Amniotic stem cell (primary cell): Measurements from ENCODE around the gene SAP130.

Experiments used
- DNase-seq: peaks from one replicate; lab custom pipeline; 2025; lab: John Stamatoyannopoulos, UW

Gene SAP130

GRCh38 chr2:128026448-128027277 lies 1.2 kb downstream of the SAP130 start:
- DNase-seq: no peak

DNA sequence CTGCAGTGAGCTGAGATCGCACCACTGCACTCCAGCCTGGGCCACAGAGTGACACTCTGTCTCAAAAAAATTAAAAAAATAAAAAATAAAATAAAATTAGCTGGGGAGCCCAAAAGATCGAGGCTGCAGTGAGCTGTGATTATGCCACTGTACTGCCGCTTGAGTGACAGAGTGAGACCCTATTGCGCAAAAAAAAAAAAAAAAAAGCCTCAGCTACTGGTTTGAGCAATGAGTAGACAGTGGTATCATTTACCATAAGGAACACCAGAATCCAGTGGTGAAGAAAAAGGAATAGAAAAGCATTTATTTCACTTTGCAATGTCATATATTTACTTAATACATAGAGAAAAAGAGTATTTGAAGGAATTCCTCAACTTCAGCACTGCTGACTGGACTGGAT lies 3.0 kb downstream of the SAP130 start:
- DNase-seq: no peak

DNA sequence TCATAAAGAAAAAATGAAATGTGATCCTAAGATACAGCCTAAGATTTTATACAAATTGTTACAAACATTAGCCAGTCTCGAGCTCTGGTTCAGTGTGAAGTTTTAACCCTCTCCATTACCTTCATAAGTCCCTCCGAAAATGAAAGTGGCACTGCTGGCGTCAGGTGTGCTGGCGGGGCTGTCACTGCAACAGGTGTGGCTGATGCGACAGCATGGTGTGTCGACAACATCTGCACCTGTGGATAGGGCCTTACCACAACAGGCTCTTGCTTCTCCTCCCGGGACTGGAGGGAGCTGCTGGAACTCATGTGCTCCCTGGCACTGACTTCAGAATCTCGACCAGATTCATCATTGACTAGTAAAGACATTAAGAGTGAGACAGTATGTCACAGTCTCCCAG lies 10.3 kb downstream of the SAP130 start:
- no peak for DNase-seq

GRCh38 chr2:128016620-128017019 lies 11.2 kb downstream of the SAP130 start:
- no peak for DNase-seq

- DNase-seq: no peak
Measured at GRCh38 chr2:128012698-128013097, 15.2 kb downstream of the SAP130 start.

- no peak for DNase-seq
Measured at GRCh38 chr2:128008074-128008672, 19.7 kb downstream of the SAP130 start.

DNA sequence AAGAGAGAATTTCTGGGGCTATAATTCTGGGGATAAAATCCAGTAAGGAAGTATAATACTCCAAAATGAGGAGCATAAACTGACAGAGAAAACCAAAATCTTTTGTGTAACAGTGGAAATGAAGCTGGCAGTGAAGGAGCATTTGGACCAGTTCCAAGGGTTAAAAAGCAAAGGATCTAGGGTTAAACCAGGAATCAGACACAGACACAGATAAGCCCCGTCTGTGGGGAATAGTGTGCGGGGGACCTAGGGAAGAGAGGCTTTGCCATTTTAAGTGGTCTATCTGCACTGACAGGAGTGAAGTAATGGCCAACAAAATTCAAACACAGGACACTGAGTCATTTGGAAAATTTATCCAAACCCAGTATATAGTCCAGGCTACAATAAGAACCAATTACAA lies 23.4 kb downstream of the SAP130 start:
- no peak for DNase-seq

DNA sequence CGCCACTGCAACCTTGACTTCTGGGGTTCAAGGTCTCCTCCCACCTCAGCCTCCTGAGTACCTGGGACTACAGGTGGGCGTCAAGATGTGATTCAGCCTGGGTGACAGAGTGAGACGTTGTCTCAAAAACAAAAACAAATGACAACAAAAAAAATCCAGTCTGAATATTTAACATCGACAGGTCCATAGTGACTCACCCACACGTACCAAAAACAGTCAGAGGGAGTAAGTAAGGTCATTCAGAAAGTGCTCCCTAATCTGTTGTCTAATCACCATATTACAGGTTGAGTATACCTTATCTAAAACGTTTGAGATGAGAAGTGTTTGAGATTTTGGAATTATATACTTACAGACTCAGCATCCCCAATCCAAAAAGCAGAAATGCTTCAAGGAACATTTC lies 24.4 kb downstream of the SAP130 start:
- no peak for DNase-seq

DNA sequence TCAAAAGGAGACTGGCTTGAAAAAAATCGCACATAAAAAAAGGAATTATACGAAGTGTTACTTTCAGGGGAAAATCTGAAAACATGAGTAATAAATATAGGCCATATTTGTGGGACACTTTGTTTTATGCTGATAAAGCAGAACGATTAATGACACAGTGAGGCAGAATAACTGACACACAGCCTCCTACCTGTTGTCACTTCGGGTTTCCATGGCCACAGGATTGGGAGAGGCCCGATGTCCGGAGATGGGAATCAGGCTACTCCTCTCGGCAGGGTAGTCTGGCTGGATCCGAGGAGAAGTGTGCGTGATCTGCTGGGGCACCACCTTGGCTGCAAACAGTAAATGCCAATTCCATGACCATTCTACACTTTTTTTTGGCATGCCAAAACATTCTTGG lies 31.7 kb downstream of the SAP130 start:
- DNase-seq: no peak

DNA sequence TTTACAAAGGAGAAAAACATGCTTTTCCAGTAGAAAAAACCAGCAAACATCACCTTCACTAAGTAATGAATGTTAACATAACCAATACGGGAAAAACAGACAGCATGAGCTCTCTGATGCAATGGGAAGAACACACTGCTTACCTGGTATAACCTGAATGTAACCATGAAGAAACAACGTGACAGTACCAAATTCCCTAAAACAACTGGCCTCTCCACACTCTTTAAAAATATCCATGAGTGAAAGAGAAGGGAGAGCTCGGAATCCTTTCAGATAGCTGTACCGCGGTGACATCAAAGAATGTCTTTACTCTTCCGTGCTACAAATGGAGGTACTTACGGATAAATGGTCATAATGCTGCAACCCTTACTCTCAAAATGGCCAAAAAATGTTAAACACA lies 32.1 kb downstream of the SAP130 start:
- no peak for DNase-seq

- DNase-seq: no peak
Measured at GRCh38 chr2:127993659-127994058, 34.2 kb downstream of the SAP130 start.

GRCh38 chr2:127991742-127992141 lies 36.1 kb downstream of the SAP130 start:
- no peak for DNase-seq

GRCh38 chr2:127986548-127987079 lies 41.2 kb downstream of the SAP130 start:
- no peak for DNase-seq

GRCh38 chr2:127985735-127986134 lies 42.1 kb downstream of the SAP130 start:
- no peak for DNase-seq

GRCh38 chr2:127985026-127985734 lies 42.7 kb downstream of the SAP130 start:
- no peak for DNase-seq

- no peak for DNase-seq
Measured at GRCh38 chr2:127984551-127984950, 43.3 kb downstream of the SAP130 start.

DNA sequence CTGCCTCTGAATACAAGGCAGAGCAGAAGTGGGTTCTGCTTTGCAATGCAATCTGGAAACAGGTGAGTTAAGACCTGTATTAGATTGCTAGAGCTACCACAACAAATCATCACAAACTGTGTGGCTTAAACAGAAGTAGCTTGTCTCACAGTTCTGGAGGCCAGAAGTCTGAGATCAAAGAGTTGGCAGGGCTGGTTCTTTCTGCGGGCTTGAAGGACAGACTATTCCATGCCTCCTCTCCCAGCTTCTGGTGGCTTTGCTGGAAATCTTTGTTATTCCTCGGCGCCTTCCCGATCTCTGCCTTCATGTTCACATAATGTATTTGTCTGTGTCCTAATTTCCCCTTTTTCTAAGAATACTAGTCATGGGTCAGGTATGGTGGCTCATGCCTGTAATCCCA lies 58.4 kb downstream of the SAP130 start:
- no peak for DNase-seq

DNA sequence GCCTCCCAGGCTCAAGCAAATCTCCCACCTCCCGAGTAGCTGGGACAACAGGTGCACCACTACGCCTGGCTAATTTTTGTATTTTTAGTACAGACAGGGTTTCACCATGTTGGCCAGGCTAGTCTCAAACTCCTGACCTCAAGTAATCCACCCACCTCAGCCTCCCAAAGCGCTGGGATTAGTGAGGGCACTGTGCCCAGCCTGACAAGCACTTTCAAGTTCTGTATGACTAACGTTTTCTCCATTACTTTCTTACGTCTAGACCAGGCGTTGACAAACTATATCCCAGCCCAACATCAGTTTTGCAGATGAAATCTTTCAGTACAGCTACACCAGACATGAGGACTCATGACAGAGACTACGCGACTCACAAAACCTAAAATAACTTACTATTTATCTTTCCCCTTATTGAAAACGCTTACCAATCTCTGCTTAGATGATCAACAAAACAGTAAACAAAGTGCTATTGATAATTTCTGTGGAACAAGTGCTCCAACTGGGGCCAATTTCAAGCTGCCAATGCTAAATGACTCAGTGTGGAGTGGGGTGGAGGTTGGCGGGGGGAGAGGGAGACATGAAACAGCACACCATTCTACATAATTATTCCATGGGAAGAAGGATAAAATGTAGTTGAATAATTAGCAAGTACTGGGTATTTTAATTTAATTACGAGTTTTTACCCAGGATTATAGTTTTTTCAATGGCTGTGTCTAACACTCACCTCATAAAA lies 59.1 kb downstream of the SAP130 start:
- DNase-seq: no peak

GRCh38 chr2:127961729-127962128 lies 66.1 kb downstream of the SAP130 start:
- no peak for DNase-seq

GRCh38 chr2:127957240-127957639 lies 70.6 kb downstream of the SAP130 start:
- no peak for DNase-seq

DNA sequence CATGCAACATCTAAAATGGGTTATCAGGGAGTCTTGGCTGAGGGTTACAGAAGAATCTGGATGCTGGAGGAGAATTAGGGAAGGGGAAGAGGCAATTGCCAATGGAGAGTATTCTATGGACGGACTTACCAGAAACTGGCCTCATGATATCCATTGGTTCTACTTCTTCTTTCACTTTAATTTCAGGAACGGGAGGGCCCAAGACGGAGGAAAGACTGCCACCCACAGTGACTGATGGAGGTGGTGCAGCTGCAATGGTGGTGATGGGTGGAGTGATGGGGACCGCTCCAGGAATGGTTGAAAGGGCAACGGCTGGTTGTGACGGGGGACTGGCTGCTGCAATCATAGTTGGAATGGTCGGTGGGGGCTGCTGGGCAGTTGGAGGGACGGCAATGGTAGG lies 73.0 kb downstream of the SAP130 start:
- no peak for DNase-seq

DNA sequence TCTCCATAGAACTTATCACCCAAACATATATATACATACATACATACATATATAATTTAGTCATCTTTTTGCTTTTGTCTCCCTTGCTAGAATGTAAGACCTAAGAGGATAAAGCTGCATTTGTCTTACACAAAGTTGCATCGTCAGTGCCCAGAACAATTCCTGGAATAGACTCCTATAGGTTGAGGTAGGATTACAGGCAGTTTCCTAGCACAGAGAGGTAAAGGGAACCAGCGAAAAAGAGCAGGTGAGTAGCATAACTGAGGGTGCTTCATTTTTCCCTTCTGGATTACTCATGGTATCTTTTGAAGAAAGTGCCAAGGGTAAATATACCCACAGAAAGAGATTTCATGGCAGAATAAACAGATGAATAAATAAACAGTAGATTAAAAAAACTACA lies 74.0 kb downstream of the SAP130 start:
- no peak for DNase-seq
